BE2C (cell line): ENCODE results near the gene NR2E1.

Source experiments
- DNase-seq: peaks from one replicate; pipeline ENCODE4 v3.0.0-alpha.2; 2020
- H3K27me3 ChIP-seq: fragments of 250-450 bp; sonication (Bioruptor Pico); 2 replicates; pipeline ENCODE4 v1.5.1; 2020; ENCODE audit warnings: mild to moderate bottlenecking
- H3K36me3 ChIP-seq: fragments of 250-450 bp; sonication (Bioruptor Pico); 2 replicates; pipeline ENCODE4 v1.5.1; 2020; ENCODE audit warnings: mild to moderate bottlenecking
- H3K4me1 ChIP-seq: fragments of 250-450 bp; sonication (Bioruptor Pico); 2 replicates; pipeline ENCODE4 v1.5.1; 2020
- H3K4me3 ChIP-seq: 2 replicates; pipeline ENCODE4 v1.5.1; 2011; ENCODE audit warnings: low read depth, low read length
- H3K9me3 ChIP-seq: fragments of 250-450 bp; sonication (Bioruptor Pico); 2 replicates; pipeline ENCODE4 v1.5.1; 2020
- CTCF ChIP-seq: IDR thresholded peaks from 2 replicates; pipeline ENCODE4 v1.5.1; 2012; ENCODE audit warnings: mild to moderate bottlenecking, low read depth, low read length

Gene NR2E1

GRCh38 chr6:108164815-108165706 lies 761 bp upstream of the NR2E1 start:
- H3K4me1 ChIP-seq, result no peaks in the 10 kb centered on the region; the same call in 1 of the 2 replicates
- no peaks in the 10 kb centered on the region for H3K9me3 ChIP-seq
- no peaks in the 10 kb centered on the region for H3K36me3 ChIP-seq
- peaks cover 98% of the 10 kb centered on the region for H3K27me3 ChIP-seq
- DNase-seq, result no peak
- TF ChIP-seq CTCF, result no peak
- peak overlapping the region; percentile 28 for H3K4me3 ChIP-seq

- Histone ChIP-seq H3K4me1 (no peaks in the 10 kb centered on the region; the same call in 1 of the 2 replicates), H3K36me3 (no peaks in the 10 kb centered on the region), H3K9me3 (no peaks in the 10 kb centered on the region), H3K4me3 (no peak overlapping the region), H3K27me3 (peaks cover 91% of the 10 kb centered on the region)
- TF ChIP-seq CTCF, result no peak
- no peak for DNase-seq
Observed at GRCh38 chr6:108166664-108167448, 1.0 kb downstream of the NR2E1 start.

GRCh38 chr6:108167449-108168089 lies 1.7 kb downstream of the NR2E1 start:
- Histone ChIP-seq H3K4me1 (no peaks in the 10 kb centered on the region; the same call in 1 of the 2 replicates), H3K9me3 (no peaks in the 10 kb centered on the region), H3K4me3 (no peak overlapping the region), H3K36me3 (no peaks in the 10 kb centered on the region), H3K27me3 (peaks cover 84% of the 10 kb centered on the region)
- TF ChIP-seq CTCF, result no peak
- DNase-seq, result no peak

- H3K4me3 ChIP-seq, result no peak overlapping the region
- H3K27me3 ChIP-seq, result peaks cover 78% of the 10 kb centered on the region
- no peak for DNase-seq
- no peak for TF ChIP-seq CTCF
- no peaks in the 10 kb centered on the region for H3K9me3 ChIP-seq
- no peaks in the 10 kb centered on the region for H3K36me3 ChIP-seq
- no peaks in the 10 kb centered on the region; the same call in 1 of the 2 replicates for H3K4me1 ChIP-seq
Observed at GRCh38 chr6:108168090-108168463, 2.3 kb downstream of the NR2E1 start.

- Histone ChIP-seq H3K27me3 (peaks cover 71% of the 10 kb centered on the region), H3K9me3 (no peaks in the 10 kb centered on the region), H3K4me3 (peak overlapping the region; percentile 49), H3K36me3 (no peaks in the 10 kb centered on the region), H3K4me1 (no peaks in the 10 kb centered on the region; the same call in 1 of the 2 replicates)
- peak; percentile 42 for TF ChIP-seq CTCF
- DNase-seq, result peak; percentile 61
Observed at GRCh38 chr6:108168501-108169463, 3.0 kb downstream of the NR2E1 start.
